BE2C (cell line): Measurements from ENCODE around the gene JMJD6. TPM values are rescaled to one million over a fixed set of nuclear protein-coding genes. Genes with fewer than 3 reads are reported as not detected.

ENCODE experiments used
- DNase-seq: peaks from one replicate; pipeline ENCODE4 v3.0.0-alpha.2; 2020
- H3K27me3 ChIP-seq: fragments of 250-450 bp; sonication (Bioruptor Pico); 2 replicates; pipeline ENCODE4 v1.5.1; 2020; ENCODE audit warnings: mild to moderate bottlenecking
- H3K36me3 ChIP-seq: fragments of 250-450 bp; sonication (Bioruptor Pico); 2 replicates; pipeline ENCODE4 v1.5.1; 2020; ENCODE audit warnings: mild to moderate bottlenecking
- H3K4me1 ChIP-seq: fragments of 250-450 bp; sonication (Bioruptor Pico); 2 replicates; pipeline ENCODE4 v1.5.1; 2020
- H3K4me3 ChIP-seq: 2 replicates; pipeline ENCODE4 v1.5.1; 2011; ENCODE audit warnings: low read depth, low read length
- H3K9me3 ChIP-seq: fragments of 250-450 bp; sonication (Bioruptor Pico); 2 replicates; pipeline ENCODE4 v1.5.1; 2020
- polyA plus RNA-seq: library from polyadenylated mRNA; unstranded; fragments of >200 nt; gene quantifications from one replicate; pipeline ENCODE4 v1.2.1, GENCODE V29; 2012; ENCODE audit warnings: low read depth, missing spikeins; ENCODE audit not compliant: insufficient read length, insufficient read depth
- TF ChIP-seq, protein P1 (sequence below): IDR thresholded peaks from 2 replicates; pipeline ENCODE4 v1.5.1; 2012; ENCODE audit warnings: mild to moderate bottlenecking, low read depth, low read length

The JMJD6 gene
- polyA plus RNA-seq: 93.3 TPM

DNA sequence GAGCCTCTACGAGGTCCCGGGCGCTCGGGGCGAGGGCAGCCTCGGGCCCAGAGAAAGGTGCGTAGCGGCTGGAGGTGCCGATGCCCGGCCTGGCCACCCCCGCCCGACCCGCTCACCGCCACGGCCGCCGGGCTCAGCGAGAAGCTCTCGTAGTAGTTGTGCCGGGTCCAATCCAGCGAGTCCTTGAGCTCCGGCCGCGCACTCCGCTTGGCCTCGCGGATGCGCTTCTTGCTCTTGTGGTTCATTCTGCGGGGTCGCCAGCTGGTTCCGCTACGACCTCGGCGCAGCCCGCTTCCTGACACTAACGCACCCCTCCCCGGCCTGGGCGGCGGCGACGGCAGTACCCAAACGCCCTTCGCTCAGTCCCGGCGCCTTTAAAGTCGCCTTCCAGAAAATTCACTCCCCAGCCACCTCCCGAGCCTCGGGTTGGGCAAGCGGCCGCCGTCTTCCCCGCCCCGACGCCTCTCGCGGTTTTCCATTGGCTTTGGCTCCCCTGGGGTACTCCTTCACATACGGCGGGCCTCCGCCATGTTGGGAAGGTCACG is at the start of gene JMJD6:
TSS of gene JMJD6 (minus strand) at position 376 of the 545 bp plus-strand sequence. CDS start at position 245, 131 bp downstream.
- Histone ChIP-seq H3K27me3 (no peaks in the 10 kb centered on the region), H3K36me3 (peaks cover 48% of the 10 kb centered on the region), H3K4me1 (no peaks in the 10 kb centered on the region; the same call in none of the 2 replicates), H3K9me3 (no peaks in the 10 kb centered on the region), H3K4me3 (peak within 1 kb of the TSS; percentile 85)
- TF ChIP-seq, protein P1, sequence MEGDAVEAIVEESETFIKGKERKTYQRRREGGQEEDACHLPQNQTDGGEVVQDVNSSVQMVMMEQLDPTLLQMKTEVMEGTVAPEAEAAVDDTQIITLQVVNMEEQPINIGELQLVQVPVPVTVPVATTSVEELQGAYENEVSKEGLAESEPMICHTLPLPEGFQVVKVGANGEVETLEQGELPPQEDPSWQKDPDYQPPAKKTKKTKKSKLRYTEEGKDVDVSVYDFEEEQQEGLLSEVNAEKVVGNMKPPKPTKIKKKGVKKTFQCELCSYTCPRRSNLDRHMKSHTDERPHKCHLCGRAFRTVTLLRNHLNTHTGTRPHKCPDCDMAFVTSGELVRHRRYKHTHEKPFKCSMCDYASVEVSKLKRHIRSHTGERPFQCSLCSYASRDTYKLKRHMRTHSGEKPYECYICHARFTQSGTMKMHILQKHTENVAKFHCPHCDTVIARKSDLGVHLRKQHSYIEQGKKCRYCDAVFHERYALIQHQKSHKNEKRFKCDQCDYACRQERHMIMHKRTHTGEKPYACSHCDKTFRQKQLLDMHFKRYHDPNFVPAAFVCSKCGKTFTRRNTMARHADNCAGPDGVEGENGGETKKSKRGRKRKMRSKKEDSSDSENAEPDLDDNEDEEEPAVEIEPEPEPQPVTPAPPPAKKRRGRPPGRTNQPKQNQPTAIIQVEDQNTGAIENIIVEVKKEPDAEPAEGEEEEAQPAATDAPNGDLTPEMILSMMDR: no peak
- peak; percentile 97 for DNase-seq

DNA sequence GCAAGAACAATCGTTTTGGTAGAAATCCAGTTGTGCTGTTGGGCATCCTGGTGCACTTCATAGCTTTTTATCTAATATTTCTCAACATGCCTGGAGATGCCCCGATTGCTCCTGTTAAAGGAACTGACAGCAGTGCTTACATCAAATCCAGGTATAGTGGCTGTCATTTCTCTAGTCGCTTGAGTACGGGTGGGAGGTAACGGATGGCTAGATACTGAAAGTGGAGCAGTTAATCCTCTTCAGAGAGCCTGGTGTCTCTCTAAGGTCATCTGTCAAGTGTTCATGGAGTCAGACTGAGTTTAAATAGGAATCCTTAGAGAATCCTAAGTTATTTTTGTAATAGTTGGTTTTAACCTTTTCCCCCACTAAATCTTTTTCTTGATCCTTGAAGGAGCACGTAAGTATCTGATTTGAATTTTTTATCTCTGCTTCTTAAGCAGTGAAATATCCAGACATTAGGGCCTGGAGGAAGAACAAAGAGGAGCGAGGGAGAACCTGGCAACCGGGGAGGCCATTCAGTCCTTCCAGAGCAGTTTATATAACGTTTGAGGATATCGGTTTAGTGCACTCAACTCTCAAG is 48.7 kb upstream of the JMJD6 start:
- no peaks in the 10 kb centered on the region for H3K27me3 ChIP-seq
- H3K36me3 ChIP-seq: peaks cover 26% of the 10 kb centered on the region
- TF ChIP-seq, protein P1: no peak

DNA sequence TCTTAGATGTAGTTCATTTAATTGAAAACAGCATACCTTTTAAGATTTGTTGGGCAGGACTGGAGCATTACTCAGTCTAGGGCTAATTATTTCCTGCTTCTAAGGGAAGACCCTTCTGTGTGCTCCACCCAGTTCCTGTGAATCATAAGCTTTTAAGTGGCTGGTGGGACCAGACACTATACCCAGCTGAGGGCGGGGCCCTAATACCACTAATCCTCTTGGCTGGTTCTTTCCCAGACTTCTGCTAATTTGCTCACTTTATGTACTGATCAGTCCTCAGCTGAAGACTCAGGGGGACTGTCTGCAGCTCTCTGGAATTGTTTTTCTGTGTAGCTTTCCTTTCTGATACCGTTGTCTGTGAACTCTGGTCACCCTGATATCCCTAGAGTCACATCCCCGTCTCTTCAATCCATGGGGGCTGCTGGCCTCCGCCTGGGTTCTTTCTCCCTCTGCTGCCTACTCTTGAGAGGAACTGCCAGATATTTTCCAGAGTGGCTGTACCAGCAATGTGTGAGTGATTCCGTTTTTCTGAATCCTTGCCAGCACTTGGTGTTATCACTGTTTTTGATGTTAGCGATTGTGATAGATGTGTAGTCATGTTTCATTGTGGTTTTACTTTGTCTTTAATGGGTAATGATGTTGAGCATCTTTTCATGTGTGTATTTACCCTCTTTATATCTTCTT is 46.6 kb upstream of the JMJD6 start:
- Histone ChIP-seq H3K9me3 (peaks cover 3% of the 10 kb centered on the region; the same call in 1 of the 2 replicates), H3K4me1 (peaks cover 6% of the 10 kb centered on the region; the same call in 1 of the 2 replicates), H3K4me3 (peak overlapping the region; percentile 1), H3K36me3 (peaks cover 22% of the 10 kb centered on the region), H3K27me3 (no peaks in the 10 kb centered on the region)
- TF ChIP-seq, protein P1: peak; percentile 45
- peak; percentile 74 for DNase-seq

More for the DNA sequence above, 48.7 kb upstream of the JMJD6 start:
- H3K4me1 ChIP-seq: peaks cover 6% of the 10 kb centered on the region; the same call in 1 of the 2 replicates
- DNase-seq: no peak
- no peak overlapping the region for H3K4me3 ChIP-seq
- no peaks in the 10 kb centered on the region for H3K9me3 ChIP-seq

DNA sequence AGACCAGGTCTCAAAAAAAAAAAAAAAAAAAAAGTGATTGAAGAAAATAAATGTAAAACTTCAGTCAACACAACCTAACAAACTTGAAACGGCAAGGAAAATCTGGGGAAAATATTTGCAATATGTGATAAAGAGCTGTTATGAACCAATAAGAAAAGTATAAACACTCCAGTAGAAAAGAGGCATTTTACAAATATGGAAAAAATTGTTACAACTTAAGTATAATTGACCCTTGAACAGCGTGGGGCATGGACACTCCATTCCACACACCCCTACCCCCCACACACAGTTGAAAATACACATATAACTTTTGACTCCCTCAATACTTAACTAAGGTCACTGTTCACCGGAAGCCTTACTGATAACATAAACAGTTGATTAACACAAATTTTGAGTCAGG is 32.2 kb upstream of the JMJD6 start:
- Histone ChIP-seq H3K36me3 (no peaks in the 10 kb centered on the region), H3K9me3 (no peaks in the 10 kb centered on the region), H3K4me1 (peaks cover 3% of the 10 kb centered on the region; the same call in 1 of the 2 replicates), H3K4me3 (no peak overlapping the region), H3K27me3 (no peaks in the 10 kb centered on the region)
- DNase-seq: no peak
- TF ChIP-seq, protein P1: no peak

DNA sequence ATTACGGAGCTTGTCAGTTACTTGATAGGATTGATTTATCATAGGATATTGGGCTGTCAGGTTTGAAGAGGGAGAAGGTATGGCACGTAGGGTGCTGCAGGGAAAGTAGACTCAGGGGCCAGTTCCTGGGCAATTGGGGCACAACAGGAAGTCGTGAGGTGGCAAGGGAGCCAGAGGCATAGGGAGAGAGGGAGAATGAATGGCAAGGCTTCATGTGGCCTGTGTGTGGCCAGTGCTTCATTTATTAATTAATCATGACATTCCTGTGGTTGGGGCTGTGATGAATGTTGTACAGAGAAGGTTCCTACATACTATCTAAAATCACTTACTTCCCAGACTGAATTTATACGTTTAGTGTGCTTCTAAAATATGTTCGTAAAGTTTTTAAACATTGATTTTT is 30.9 kb upstream of the JMJD6 start:
- peaks cover 3% of the 10 kb centered on the region; the same call in 1 of the 2 replicates for H3K4me1 ChIP-seq
- H3K4me3 ChIP-seq: no peak overlapping the region
- H3K27me3 ChIP-seq: no peaks in the 10 kb centered on the region
- DNase-seq: no peak
- TF ChIP-seq, protein P1: no peak
- no peaks in the 10 kb centered on the region for H3K9me3 ChIP-seq
- no peaks in the 10 kb centered on the region for H3K36me3 ChIP-seq
